Measurements from ENCODE around the gene ZNF77.
"Not testable (repeated sequence)": the region's sequence is repeated elsewhere in the genome, so short reads cannot be mapped to it uniquely, and the experiment has no call there.

The ZNF77 gene
- 2.7 to 7.2 reads per million in 2 donors for total RNA-seq

GRCh38 chr19:2944775-2945574 lies at the start of gene ZNF77:
ZNF77 (minus strand) TSS chr19:2944971; CDS start chr19:2944840, 131 bp downstream.
- DNase-seq, result peak; percentile 98

GRCh38 chr19:2993579-2993978 lies 48.8 kb upstream of the ZNF77 start:
- no peak for DNase-seq

GRCh38 chr19:2992958-2993357 lies 48.2 kb upstream of the ZNF77 start:
- no peak for DNase-seq

- DNase-seq, result not testable (repeated sequence)
Measured at GRCh38 chr19:2992333-2992732, 47.6 kb upstream of the ZNF77 start.

GRCh38 chr19:2989236-2989946 lies 44.6 kb upstream of the ZNF77 start:
- DNase-seq, result no peak

- DNase-seq, result no peak
Measured at GRCh38 chr19:2988568-2988967, 43.8 kb upstream of the ZNF77 start.

GRCh38 chr19:2987797-2988196 lies 43.0 kb upstream of the ZNF77 start:
- no peak for DNase-seq

GRCh38 chr19:2986951-2987524 lies 42.3 kb upstream of the ZNF77 start:
- no peak for DNase-seq

GRCh38 chr19:2984215-2984528 lies 39.4 kb upstream of the ZNF77 start:
- no peak for DNase-seq

GRCh38 chr19:2983351-2984214 lies 38.8 kb upstream of the ZNF77 start:
- no peak for DNase-seq

- DNase-seq, result no peak
Measured at GRCh38 chr19:2982983-2983350, 38.2 kb upstream of the ZNF77 start.

GRCh38 chr19:2982561-2982960 lies 37.8 kb upstream of the ZNF77 start:
- no peak for DNase-seq

GRCh38 chr19:2981898-2982297 lies 37.1 kb upstream of the ZNF77 start:
- DNase-seq, result no peak

- DNase-seq, result no peak
Measured at GRCh38 chr19:2978772-2979171, 34.0 kb upstream of the ZNF77 start.

- no peak for DNase-seq
Measured at GRCh38 chr19:2978166-2978767, 33.5 kb upstream of the ZNF77 start.

GRCh38 chr19:2977746-2978138 lies 33.0 kb upstream of the ZNF77 start:
- no peak for DNase-seq

- DNase-seq, result peak; percentile 89
Measured at GRCh38 chr19:2977001-2977745, 32.4 kb upstream of the ZNF77 start, which contains the start of gene TLE6. TLE6 (plus strand) TSS chr19:2977564; CDS start chr19:2978234, 670 bp downstream.

GRCh38 chr19:2976609-2977000 lies 31.8 kb upstream of the ZNF77 start:
- no peak for DNase-seq

GRCh38 chr19:2974342-2975041 lies 29.7 kb upstream of the ZNF77 start:
- DNase-seq, result no peak

- no peak for DNase-seq
Measured at GRCh38 chr19:2973229-2973628, 28.5 kb upstream of the ZNF77 start.

- DNase-seq, result no peak
Measured at GRCh38 chr19:2970201-2970835, 25.5 kb upstream of the ZNF77 start.
